SK-N-SH (cell line): Measurements from ENCODE around the gene UEVLD. TPM values are rescaled to one million over a fixed set of nuclear protein-coding genes. Genes with fewer than 3 reads are reported as not detected.

Experiments used
- CTCF ChIA-PET: fragments of 300-600, 350-600 bp; formaldehyde crosslinking; extraction: SDS; loops from one replicate; lab custom pipeline; 2021; lab: Yijun Ruan, JAX
- POLR2A ChIA-PET: fragments of 350-600 bp; sonication (Branson Sonifier 250); formaldehyde crosslinking; extraction: SDS; loops from one replicate; lab custom pipeline; 2020; ENCODE audit warnings: antibody characterized with exemption, inconsistent platforms; lab: Yijun Ruan, JAX
- DNase-seq: peaks from one replicate; pipeline ENCODE4 v3.0.0; 2012
- H2AFZ ChIP-seq: fragments of 200-600 bp; sonication (generic); 2 replicates; pipeline ENCODE4 v1.8.1; 2016; ENCODE audit warnings: antibody characterized with exemption, mild to moderate bottlenecking, low read depth
- H3F3A ChIP-seq: fragments of 200-600 bp; sonication (generic); replicated peaks from 2 replicates; pipeline ENCODE3; 2016; ENCODE audit warnings: antibody characterized with exemption, mild to moderate bottlenecking; ENCODE audit not compliant: insufficient read depth
- H3K27ac ChIP-seq, 2 experiments: fragments of 200-500 bp in 1 of 2; fragments of 200-600 bp in 1 of 2; sonication (Bioruptor generic) in 1 of 2; sonication (generic), shearing (Covaris generic) in 1 of 2; 2 replicates each; pipeline versions ENCODE4 v1.5.1 to v1.6.1; 2014 to 2016; ENCODE audit warnings: low read depth in 2 of 2, inconsistent platforms in 1 of 2, low read length in 1 of 2, mild to moderate bottlenecking in 1 of 2, mixed read lengths in 1 of 2
- H3K27me3 ChIP-seq: fragments of 200-600 bp; sonication (generic), shearing (Covaris generic); 2 replicates; pipeline ENCODE4 v1.6.1; 2016; ENCODE audit warnings: mixed run types; ENCODE audit not compliant: insufficient read depth
- H3K36me3 ChIP-seq, 2 experiments: fragments of 200-500 bp in 1 of 2; fragments of 200-600 bp in 1 of 2; sonication (Bioruptor generic) in 1 of 2; sonication (generic) in 1 of 2; replicated peaks in 1 of 2; 2 replicates each; pipeline versions ENCODE3 to v1.5.1; 2014 to 2016; ENCODE audit warnings: low read length in 1 of 2, mild to moderate bottlenecking in 1 of 2; ENCODE audit not compliant: insufficient read depth in 2 of 2, control insufficient read depth in 1 of 2
- H3K4me1 ChIP-seq, 2 experiments: fragments of 200-500 bp in 1 of 2; fragments of 200-600 bp in 1 of 2; sonication (Bioruptor generic) in 1 of 2; sonication (generic), shearing (Covaris generic) in 1 of 2; 2 replicates each; pipeline versions ENCODE4 v1.5.1 to v1.6.1; 2014 to 2016; ENCODE audit warnings: low read depth in 1 of 2, low read length in 1 of 2, mixed run types in 1 of 2; ENCODE audit not compliant: insufficient read depth in 2 of 2, control insufficient read depth in 1 of 2
- H3K4me2 ChIP-seq: fragments of 200-600 bp; sonication (generic), shearing (Covaris generic); 2 replicates; pipeline ENCODE4 v1.6.1; 2017; ENCODE audit warnings: mixed run types
- H3K4me3 ChIP-seq, 2 experiments: fragments of 200-500 bp in 1 of 2; fragments of 200-600 bp in 1 of 2; sonication (Bioruptor generic) in 1 of 2; sonication (generic), shearing (Covaris generic) in 1 of 2; 2 replicates each; pipeline versions ENCODE4 v1.5.1 to v1.8.1; 2014 to 2016; ENCODE audit warnings: low read depth in 2 of 2, inconsistent platforms in 1 of 2, low read length in 1 of 2, mild to moderate bottlenecking in 1 of 2, mixed read lengths in 1 of 2, moderate library complexity in 1 of 2
- H3K79me2 ChIP-seq: fragments of 200-600 bp; sonication (generic); 2 replicates; pipeline ENCODE4 v1.8.1; 2017; ENCODE audit warnings: mild to moderate bottlenecking; ENCODE audit not compliant: insufficient read depth
- H3K9ac ChIP-seq: fragments of 200-600 bp; sonication (generic); 2 replicates; pipeline ENCODE4 v1.6.1; 2017; ENCODE audit warnings: mixed run types
- H3K9me2 ChIP-seq: fragments of 200-600 bp; sonication (generic); 2 replicates; pipeline ENCODE4 v1.6.1; 2017; ENCODE audit warnings: mixed run types
- H3K9me3 ChIP-seq: fragments of 200-600 bp; sonication (generic); 2 replicates; pipeline ENCODE4 v1.6.1; 2017; ENCODE audit warnings: mixed run types, mild to moderate bottlenecking, moderate library complexity
- H4K20me1 ChIP-seq: fragments of 200-600 bp; sonication (generic); 2 replicates; pipeline ENCODE4 v1.6.1; 2017; ENCODE audit warnings: mild to moderate bottlenecking, mixed run types; ENCODE audit not compliant: insufficient read depth
- CHD2 ChIP-seq: fragments of 150-350 bp; IDR thresholded peaks from 2 replicates; pipeline ENCODE4 v1.6.1; 2018; ENCODE audit warnings: low read length; ENCODE audit not compliant: partially characterized antibody
- CTCF ChIP-seq: fragments of 200-600 bp; sonication (generic); IDR thresholded peaks from 2 replicates; pipeline ENCODE4 v1.6.1; 2017; ENCODE audit warnings: antibody characterized with exemption, mild to moderate bottlenecking, moderate library complexity
- FOXJ3 ChIP-seq: sonication (generic); formaldehyde crosslinking; IDR thresholded peaks from 2 replicates; pipeline ENCODE4 v1.5.1; 2020; ENCODE audit warnings: mild to moderate bottlenecking, missing genetic modification reagents
- FOXM1 ChIP-seq: IDR thresholded peaks from 2 replicates; pipeline ENCODE4 v1.4.0; 2012; ENCODE audit warnings: low read depth, mild to moderate bottlenecking
- GABPA ChIP-seq: IDR thresholded peaks from 2 replicates; pipeline ENCODE4 v1.4.0; 2012; ENCODE audit warnings: low read depth, mild to moderate bottlenecking
- IRF3 ChIP-seq: fragments of 150-350 bp; IDR thresholded peaks from 2 replicates; pipeline ENCODE4 v1.6.1; 2016; ENCODE audit warnings: mild to moderate bottlenecking, low read depth, low read length
- JUND ChIP-seq: IDR thresholded peaks from 2 replicates; pipeline ENCODE4 v1.4.0; 2012
- NFIC ChIP-seq: IDR thresholded peaks from 2 replicates; pipeline ENCODE4 v1.4.0; 2012; ENCODE audit warnings: borderline replicate concordance
- REST ChIP-seq: IDR thresholded peaks from 2 replicates; pipeline ENCODE4 v1.6.1; 2012; ENCODE audit warnings: mild to moderate bottlenecking, low read depth, low read length, moderate library complexity
- SIN3A ChIP-seq: IDR thresholded peaks from 2 replicates; pipeline ENCODE4 v1.6.1; 2012; ENCODE audit warnings: low read depth, mild to moderate bottlenecking, low read length, moderate library complexity, borderline replicate concordance
- SMC3 ChIP-seq: IDR thresholded peaks from 2 replicates; pipeline ENCODE4 v1.6.1; 2012; ENCODE audit warnings: low read depth, low read length, improper control_type of control experiment
- TAF1 ChIP-seq: IDR thresholded peaks from 2 replicates; pipeline ENCODE4 v1.6.1; 2012; ENCODE audit warnings: low read depth, mild to moderate bottlenecking, low read length, moderate library complexity, borderline replicate concordance
- TEAD4 ChIP-seq: IDR thresholded peaks from 2 replicates; pipeline ENCODE4 v1.4.0; 2012; ENCODE audit warnings: mild to moderate bottlenecking, borderline replicate concordance; ENCODE audit not compliant: insufficient read depth
- USF2 ChIP-seq: fragments of 150-350 bp; IDR thresholded peaks from 2 replicates; pipeline ENCODE4 v1.6.1; 2017; ENCODE audit warnings: antibody characterized with exemption, low read length, low read depth, borderline replicate concordance
- WGBS: methylation state at CpG from one replicate; pipeline ENCODE4 v1.1.6; 2017; ENCODE audit warnings: low lambda C conversion rate; 5-methylcytosine and 5-hydroxymethylcytosine counted together
- polyA plus RNA-seq, 3 experiments: library from polyadenylated mRNA; depleted of rRNA; stranded (reverse); fragments of >200 nt; gene quantifications; 2 replicates each; pipeline ENCODE4 v1.2.3, GENCODE V29; 2012

The UEVLD gene
- polyA plus RNA-seq, 1 of the 3 experiments (the other 2 are of a cell fraction): 8.9 TPM

GRCh38 chr11:18575361-18575760, 13.2 kb downstream of the UEVLD start:
- no peaks in the 10 kb centered on the region for H3K27me3 ChIP-seq
- H3K4me3 ChIP-seq: no peak overlapping the region
- TF ChIP-seq TAF1: no peak
- no peak for TF ChIP-seq CHD2
- no peak for TF ChIP-seq FOXJ3
- TF ChIP-seq NFIC: no peak
- no peak for TF ChIP-seq IRF3
- no peak for TF ChIP-seq USF2
- TF ChIP-seq SIN3A: no peak
- H3F3A ChIP-seq: peaks cover 2% of the 10 kb centered on the region
- H3K27ac ChIP-seq: no peak overlapping the region
- no peaks in the 10 kb centered on the region for H4K20me1 ChIP-seq
- no peaks in the 10 kb centered on the region for H3K9me2 ChIP-seq
- ChIA-PET CTCF (no interaction called here), POLR2A (no interaction called here)
- no peaks in the 10 kb centered on the region for H3K4me1 ChIP-seq
- H3K79me2 ChIP-seq: peaks cover 2% of the 10 kb centered on the region
- no peaks in the 10 kb centered on the region for H3K9me3 ChIP-seq
- peaks cover 29 to 51% of the 10 kb centered on the region in 2 experiments for H3K36me3 ChIP-seq
- no peak overlapping the region for H3K4me2 ChIP-seq
- H2AFZ ChIP-seq: no peak overlapping the region
- 69% methylated on average over 1 of the region's 1 CpG for whole genome bisulfite sequencing
- H3K9ac ChIP-seq: no peak overlapping the region
- no peak for DNase-seq

- no peak overlapping the region for H3K9ac ChIP-seq
- no peaks in the 10 kb centered on the region for H3K79me2 ChIP-seq
- H3K27me3 ChIP-seq: no peaks in the 10 kb centered on the region
- H3K36me3 ChIP-seq: peaks cover 18 to 61% of the 10 kb centered on the region in 2 experiments
- H3K4me3 ChIP-seq: no peak overlapping the region
- H3K27ac ChIP-seq: no peak overlapping the region
- DNase-seq: no peak
- H3K4me1 ChIP-seq: no peaks in the 10 kb centered on the region
- no peaks in the 10 kb centered on the region for H4K20me1 ChIP-seq
- TF ChIP-seq CTCF (no peak), SMC3 (no peak), GABPA (no peak), REST (no peak), TEAD4 (no peak), JUND (no peak), FOXM1 (no peak)
- 68% methylated on average over 3 of the region's 3 CpGs for WGBS
- no peak overlapping the region for H2AFZ ChIP-seq
- H3F3A ChIP-seq: peaks cover 4% of the 10 kb centered on the region
- POLR2A ChIA-PET: no interaction called here
- H3K4me2 ChIP-seq: no peak overlapping the region
- H3K9me2 ChIP-seq: no peaks in the 10 kb centered on the region
- CTCF ChIA-PET: no interaction called here
- H3K9me3 ChIP-seq: no peaks in the 10 kb centered on the region
Measured at GRCh38 chr11:18567081-18567480, 21.5 kb downstream of the UEVLD start.
